GM23248 (cell line): ENCODE results near the gene PLEKHH1. TPM values are rescaled to one million over a fixed set of nuclear protein-coding genes. Genes with fewer than 3 reads are reported as not detected.

ENCODE experiments used
- DNase-seq: peaks from one replicate; pipeline ENCODE4 v3.0.0-alpha.2; 2015
- H2AFZ ChIP-seq: fragments of 200-600 bp; sonication (generic); 2 replicates; pipeline ENCODE4 v1.6.1; 2016; ENCODE audit warnings: antibody characterized with exemption
- H3F3A ChIP-seq: fragments of 200-600 bp; sonication (generic); 2 replicates; pipeline ENCODE4 v1.6.1; 2016; ENCODE audit warnings: mild to moderate bottlenecking, antibody characterized with exemption, mixed run types; ENCODE audit not compliant: insufficient read depth
- H3K27ac ChIP-seq: fragments of 200-600 bp; sonication (generic); 2 replicates; pipeline ENCODE4 v1.5.1; 2016; ENCODE audit warnings: mild to moderate bottlenecking
- H3K27me3 ChIP-seq: fragments of 200-600 bp; sonication (generic); replicated peaks from 2 replicates; pipeline ENCODE4 v1.6.1; 2016; ENCODE audit warnings: mild to moderate bottlenecking; ENCODE audit not compliant: insufficient read depth
- H3K36me3 ChIP-seq: fragments of 200-600 bp; sonication (generic); 2 replicates; pipeline ENCODE4 v1.6.1; 2016; ENCODE audit warnings: low read depth, mild to moderate bottlenecking
- H3K4me1 ChIP-seq: fragments of 200-600 bp; sonication (generic); 2 replicates; pipeline ENCODE4 v1.6.1; 2016; ENCODE audit warnings: mild to moderate bottlenecking; ENCODE audit not compliant: insufficient read depth
- H3K4me2 ChIP-seq: fragments of 200-600 bp; sonication (generic); one replicate; pipeline ENCODE4 v1.6.1; 2016; ENCODE audit warnings: mild to moderate bottlenecking; ENCODE audit not compliant: unreplicated experiment
- H3K4me3 ChIP-seq: fragments of 200-600 bp; sonication (generic); 2 replicates; pipeline ENCODE4 v1.5.1; 2016; ENCODE audit warnings: mild to moderate bottlenecking
- H3K79me2 ChIP-seq: fragments of 200-600 bp; sonication (generic); 2 replicates; pipeline ENCODE4 v1.6.1; 2016; ENCODE audit warnings: mild to moderate bottlenecking; ENCODE audit not compliant: insufficient read depth
- H3K9ac ChIP-seq: fragments of 200-600 bp; sonication (generic); 2 replicates; pipeline ENCODE4 v1.6.1; 2016; ENCODE audit warnings: mild to moderate bottlenecking
- H3K9me2 ChIP-seq: fragments of 200-600 bp; sonication (generic); 2 replicates; pipeline ENCODE4 v1.6.1; 2016; ENCODE audit warnings: mixed run types, mild to moderate bottlenecking, moderate library complexity; ENCODE audit not compliant: insufficient read depth
- H3K9me3 ChIP-seq: fragments of 200-600 bp; sonication (generic); one replicate; pipeline ENCODE4 v1.6.1; 2017; ENCODE audit warnings: low read depth
- H4K20me1 ChIP-seq: fragments of 200-600 bp; sonication (generic); 2 replicates; pipeline ENCODE4 v1.6.0; 2016; ENCODE audit not compliant: insufficient read depth
- EZH2 ChIP-seq: fragments of 200-600 bp; sonication (generic); IDR thresholded peaks from 2 replicates; pipeline ENCODE4 v1.6.1; 2018; ENCODE audit warnings: antibody characterized with exemption, mild to moderate bottlenecking; ENCODE audit not compliant: insufficient read depth, poor library complexity, severe bottlenecking
- EZH2phosphoT487 ChIP-seq: fragments of 200-600 bp; sonication (generic); IDR thresholded peaks from 2 replicates; pipeline ENCODE4 v1.6.1; 2018; ENCODE audit warnings: antibody characterized with exemption, moderate library complexity, mild to moderate bottlenecking, low read depth; ENCODE audit not compliant: insufficient read depth
- WGBS, 2 experiments: methylation state at CpG; one replicate each; pipeline ENCODE4 v1.1.6; 2015 to 2017; ENCODE audit warnings: low lambda C conversion rate in 2 of 2, low coverage in 1 of 2; ENCODE audit errors: missing lambda C conversion rate in 2 of 2; 5-methylcytosine and 5-hydroxymethylcytosine counted together
- in situ Hi-C: fragments of 300-500 bp; cut with MboI; formaldehyde crosslinking; loops from 2 replicates; pipeline ENCODE4 v1.15.0; 2020
- polyA plus RNA-seq: library from polyadenylated mRNA; unstranded; fragments of >200 nt; fragmentation: Nextera tagmentation; extraction: Ambion mirVana; gene quantifications from 2 replicates; pipeline ENCODE4 v1.2.1, GENCODE V29; 2016
- total RNA-seq: library from RNA; depleted of rRNA; stranded (reverse); fragments of >200 nt; shearing (Covaris generic); gene quantifications from 2 replicates; pipeline ENCODE4 v1.2.3, GENCODE V29; 2014

Gene PLEKHH1
- total and polyA plus RNA-seq, 2 experiments from 2014 or later: under 0.01 to 0.13 TPM

DNA sequence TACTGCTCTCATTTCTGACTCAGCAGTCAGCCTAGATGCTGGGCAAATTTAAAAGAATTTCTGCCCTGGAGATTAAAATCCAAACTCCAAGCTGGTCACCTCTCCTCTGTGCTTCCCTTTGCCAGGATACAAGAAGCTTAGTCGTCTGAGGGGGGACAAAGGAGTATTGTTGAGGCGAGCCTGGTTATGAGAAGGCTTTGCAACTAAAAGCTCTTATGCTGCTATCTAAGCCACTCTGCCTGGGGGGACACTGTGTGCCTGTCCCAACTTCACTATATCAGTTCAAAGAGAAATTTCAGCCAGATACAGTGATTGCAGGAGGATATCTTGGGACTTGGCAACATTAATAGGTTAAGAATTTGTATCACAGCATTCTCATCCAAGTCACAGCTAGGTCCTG is 10.8 kb upstream of the PLEKHH1 start:
- Histone ChIP-seq H3K4me3 (no peak overlapping the region), H3F3A (no peaks in the 10 kb centered on the region), H2AFZ (no peak overlapping the region), H3K36me3 (no peaks in the 10 kb centered on the region), H3K27ac (no peak overlapping the region), H3K9ac (no peak overlapping the region), H3K4me1 (no peaks in the 10 kb centered on the region), H3K4me2 (no peak overlapping the region), H4K20me1 (no peaks in the 10 kb centered on the region), H3K9me2 (no peaks in the 10 kb centered on the region), H3K79me2 (no peaks in the 10 kb centered on the region), H3K9me3 (no peaks in the 10 kb centered on the region), H3K27me3 (peaks cover 78% of the 10 kb centered on the region)
- TF ChIP-seq EZH2 (no peak), EZH2phosphoT487 (no peak)
- WGBS, 2 experiments: 63 to 67% methylated on average over 2 of the region's 2 CpGs
- no peak for DNase-seq
- in situ Hi-C loops: no loop called here

DNA sequence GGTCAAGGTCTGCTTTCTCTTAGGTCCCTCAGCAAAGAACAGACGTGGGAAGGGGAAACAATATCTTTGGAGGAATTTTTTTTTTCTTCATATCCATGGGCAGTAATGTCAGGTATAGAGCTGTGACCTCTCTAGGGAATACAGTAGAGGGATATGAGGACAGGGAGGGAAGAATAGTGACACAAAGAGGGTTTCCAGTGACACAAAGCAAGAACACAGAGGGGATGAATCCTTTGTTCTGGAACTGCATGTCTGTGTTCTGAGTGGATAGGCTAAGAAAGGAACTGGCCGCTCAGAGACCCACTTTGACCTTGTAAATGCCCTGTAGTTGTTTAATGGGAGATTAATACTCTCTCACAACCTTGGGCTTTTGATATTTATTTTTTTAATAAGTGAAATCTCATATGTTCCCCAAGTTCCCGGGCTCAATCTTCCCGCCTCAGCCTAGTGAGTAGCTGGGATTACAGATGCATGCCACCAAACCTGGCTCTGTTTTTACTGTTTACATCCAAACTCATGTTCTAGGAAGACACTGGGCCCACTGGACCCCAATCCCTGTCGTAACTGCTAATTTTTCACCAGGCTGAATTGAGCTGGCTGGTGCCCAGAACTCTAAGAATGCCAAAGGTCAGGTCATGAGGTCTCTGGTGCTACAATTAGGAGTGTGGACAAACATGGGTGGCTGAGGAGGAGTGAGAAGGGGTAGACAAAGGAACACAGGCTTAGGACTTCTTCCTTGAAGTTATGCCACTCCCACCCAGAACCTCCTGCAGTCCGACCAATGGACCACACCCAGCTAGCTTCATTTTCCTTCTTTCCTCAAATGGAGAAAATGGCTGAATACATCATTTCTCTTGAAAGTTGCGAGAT is 9.1 kb upstream of the PLEKHH1 start:
- no peaks in the 10 kb centered on the region for H4K20me1 ChIP-seq
- no peak for DNase-seq
- no peaks in the 10 kb centered on the region for H3K9me3 ChIP-seq
- no peaks in the 10 kb centered on the region for H3K36me3 ChIP-seq
- no peak overlapping the region for H3K4me2 ChIP-seq
- peaks cover 68% of the 10 kb centered on the region for H3K27me3 ChIP-seq
- WGBS, 2 experiments: 65 to 66% methylated on average over 7 of the region's 7 CpGs
- no peak overlapping the region for H3K9ac ChIP-seq
- no peak for TF ChIP-seq EZH2
- TF ChIP-seq EZH2phosphoT487: no peak
- no peak overlapping the region for H3K27ac ChIP-seq
- H3K4me3 ChIP-seq: no peak overlapping the region
- no peaks in the 10 kb centered on the region for H3F3A ChIP-seq
- H3K79me2 ChIP-seq: no peaks in the 10 kb centered on the region
- no peak overlapping the region for H2AFZ ChIP-seq
- H3K4me1 ChIP-seq: no peaks in the 10 kb centered on the region
- in situ Hi-C loops: no loop called here
- H3K9me2 ChIP-seq: no peaks in the 10 kb centered on the region

DNA sequence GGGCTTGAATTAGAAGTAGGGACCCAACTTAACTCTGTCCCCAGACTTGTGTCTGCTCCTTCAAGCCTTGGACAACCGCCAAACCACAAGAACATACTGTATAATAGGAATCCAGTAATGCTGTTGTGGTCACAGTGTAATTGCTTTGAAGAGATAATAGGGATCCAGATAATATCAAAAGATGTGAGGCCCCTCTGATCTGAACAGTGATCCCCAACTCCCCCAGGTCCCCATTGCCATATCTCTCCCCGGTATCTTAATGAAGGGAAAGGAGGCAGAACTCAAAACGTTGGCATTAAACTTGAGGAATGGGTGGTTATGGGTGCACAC is 8.5 kb upstream of the PLEKHH1 start:
- H3K4me1 ChIP-seq: no peaks in the 10 kb centered on the region
- H3F3A ChIP-seq: no peaks in the 10 kb centered on the region
- H3K4me2 ChIP-seq: no peak overlapping the region
- no peak for DNase-seq
- peaks cover 65% of the 10 kb centered on the region for H3K27me3 ChIP-seq
- no peaks in the 10 kb centered on the region for H3K79me2 ChIP-seq
- WGBS, 2 experiments: 29 to 32% methylated on average over 3 of the region's 3 CpGs
- H3K9ac ChIP-seq: no peak overlapping the region
- no peaks in the 10 kb centered on the region for H4K20me1 ChIP-seq
- no peaks in the 10 kb centered on the region for H3K36me3 ChIP-seq
- no peak overlapping the region for H3K27ac ChIP-seq
- TF ChIP-seq EZH2 (no peak), EZH2phosphoT487 (no peak)
- H3K9me3 ChIP-seq: no peaks in the 10 kb centered on the region
- H3K4me3 ChIP-seq: no peak overlapping the region
- H2AFZ ChIP-seq: no peak overlapping the region
- no peaks in the 10 kb centered on the region for H3K9me2 ChIP-seq
- in situ Hi-C loops: no loop called here

DNA sequence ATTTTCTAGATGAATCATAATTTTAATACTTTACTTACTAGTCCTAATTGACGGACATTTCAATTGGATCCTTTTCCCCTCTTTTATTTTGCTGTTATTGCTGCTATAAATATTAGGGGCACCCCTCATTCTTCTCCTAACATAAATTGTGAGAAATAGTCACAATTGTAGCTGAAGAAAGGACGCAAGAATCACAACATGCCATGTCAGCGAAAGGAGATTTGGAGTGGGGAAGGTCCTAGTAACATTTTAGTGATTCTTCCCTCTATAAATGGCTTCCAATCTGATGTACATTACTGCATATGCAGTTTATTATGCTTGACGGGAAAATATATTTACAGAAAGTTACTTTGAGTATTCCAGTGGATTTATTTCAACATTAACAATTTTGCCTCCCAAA is 7.7 kb upstream of the PLEKHH1 start:
- no peaks in the 10 kb centered on the region for H3K9me2 ChIP-seq
- no peak overlapping the region for H3K9ac ChIP-seq
- no peaks in the 10 kb centered on the region for H3K9me3 ChIP-seq
- no peaks in the 10 kb centered on the region for H3K36me3 ChIP-seq
- no peak overlapping the region for H3K4me3 ChIP-seq
- H2AFZ ChIP-seq: no peak overlapping the region
- no peaks in the 10 kb centered on the region for H4K20me1 ChIP-seq
- no peaks in the 10 kb centered on the region for H3K79me2 ChIP-seq
- H3K27me3 ChIP-seq: peaks cover 57% of the 10 kb centered on the region
- no peak for DNase-seq
- TF ChIP-seq EZH2: no peak
- H3F3A ChIP-seq: no peaks in the 10 kb centered on the region
- no peak overlapping the region for H3K4me2 ChIP-seq
- in situ Hi-C loops: no loop called here
- 60 to 62% methylated on average over 4 of the region's 4 CpGs for WGBS, 2 experiments
- H3K4me1 ChIP-seq: no peaks in the 10 kb centered on the region
- no peak overlapping the region for H3K27ac ChIP-seq

DNA sequence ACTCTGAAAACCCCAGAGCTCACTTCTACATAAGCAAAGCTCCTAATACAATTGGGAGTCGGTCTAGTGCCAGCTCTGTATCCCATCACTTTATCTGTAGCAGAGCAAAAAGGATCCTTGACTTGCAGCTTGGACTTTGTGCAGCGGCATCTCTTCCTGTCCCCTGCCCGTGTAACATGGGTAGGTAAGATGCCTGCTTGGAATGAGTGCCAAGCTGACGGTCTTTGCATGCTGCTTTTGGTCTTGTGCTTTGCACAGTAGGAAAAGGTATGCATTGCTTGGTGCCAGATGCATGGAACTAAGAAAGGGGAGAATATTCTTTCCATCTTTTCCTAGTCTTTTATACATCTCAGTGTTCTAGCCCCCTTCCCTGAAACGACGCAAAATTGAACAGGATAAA is 6.9 kb upstream of the PLEKHH1 start:
- Histone ChIP-seq H3K27me3 (peaks cover 49% of the 10 kb centered on the region), H3K9ac (no peak overlapping the region), H3K9me2 (no peaks in the 10 kb centered on the region), H4K20me1 (no peaks in the 10 kb centered on the region), H3K27ac (no peak overlapping the region), H3F3A (no peaks in the 10 kb centered on the region), H3K36me3 (no peaks in the 10 kb centered on the region), H2AFZ (no peak overlapping the region), H3K4me1 (no peaks in the 10 kb centered on the region), H3K9me3 (no peaks in the 10 kb centered on the region), H3K79me2 (no peaks in the 10 kb centered on the region), H3K4me3 (no peak overlapping the region), H3K4me2 (no peak overlapping the region)
- in situ Hi-C loops: no loop called here
- TF ChIP-seq EZH2: no peak
- no peak for TF ChIP-seq EZH2phosphoT487
- WGBS, 2 experiments: 39 to 44% methylated on average over 6 of the region's 6 CpGs
- no peak for DNase-seq
